ENCODE measurements around the gene ADCY4. TPM values are rescaled to one million over a fixed set of nuclear protein-coding genes. Genes with fewer than 3 reads are reported as not detected.
A peak's percentile ranks its signal among the peaks of the same experiment; 100 is the strongest.

Gene ADCY4
- total RNA-seq, 8 experiments from 2014 or later, result 0.43 to 3.7 (median 1.2) TPM

- H3K4me1 ChIP-seq (replicated peaks in 1 of 2), result peaks cover 0 to 2% of the 10 kb centered on the region in 2 donors
- H3K4me3 ChIP-seq, result peak overlapping the region; percentile 74 to 95 (median 92)
- 0 to 50% (median 38%) methylated on average over 2 to 3 of the region's 13 CpGs; no CpG with 5 or more reads in 4 of the 10 experiments for WGBS, 10 experiments
- peak overlapping the region; percentile 95 for H3K27ac ChIP-seq
- in situ Hi-C loops (cut with MboI; ENCODE audit: low pct_unique_long_range_greater_than_20kb in 2 of 9, low sequenced_read_pairs in 9 of 9, unreplicated experiment in 9 of 9), result no loop called here
- no peak for ATAC-seq (replicated peaks in 6 of 8)
Observed at GRCh38 chr14:24270537-24271133, 64.2 kb downstream of the ADCY4 start.

- H3K27ac ChIP-seq, result no peak overlapping the region
- in situ Hi-C loops (cut with MboI; ENCODE audit: low pct_unique_long_range_greater_than_20kb in 2 of 9, low sequenced_read_pairs in 9 of 9, unreplicated experiment in 9 of 9), result no loop called here
- ATAC-seq (replicated peaks in 6 of 8), result no peak
- WGBS, 10 experiments, result 76 to 100% (median 100%) methylated on average over 1 to 3 of the region's 14 CpGs; no CpG with 5 or more reads in 1 of the 10 experiments
- peaks cover 0 to 2% of the 10 kb centered on the region in 2 donors for H3K4me1 ChIP-seq (replicated peaks in 1 of 2)
- no peak overlapping the region for H3K4me3 ChIP-seq
Observed at GRCh38 chr14:24269910-24270536, 64.8 kb downstream of the ADCY4 start.

GRCh38 chr14:24269368-24269767 lies 65.5 kb downstream of the ADCY4 start:
- ATAC-seq (replicated peaks in 6 of 8), result no peak
- WGBS, 10 experiments, result 0 to 100% (median 91%) methylated on average over 1 to 4 of the region's 8 CpGs; no CpG with 5 or more reads in 3 of the 10 experiments
- H3K4me1 ChIP-seq (replicated peaks in 1 of 2), result peaks cover 0 to 2% of the 10 kb centered on the region in 2 donors
- no peak overlapping the region for H3K27ac ChIP-seq
- no peak overlapping the region for H3K4me3 ChIP-seq
- in situ Hi-C loops (cut with MboI; ENCODE audit: low pct_unique_long_range_greater_than_20kb in 2 of 9, low sequenced_read_pairs in 9 of 9, unreplicated experiment in 9 of 9), result no loop called here

Other genes with a start within 250 kb of the ADCY4 start
- gene PCK2, start 240.8 kb downstream of the ADCY4 start, total RNA-seq, result 10 to 100 TPM in 7 of 8 experiments, 1 to 10 TPM in 1; 7.6 to 66.5 (median 33.2) TPM
- gene DCAF11, start 220.3 kb downstream of the ADCY4 start, total RNA-seq, result 10 to 100 TPM; 43.1 to 80.7 (median 52.6) TPM
- gene NRL, start 220.1 kb downstream of the ADCY4 start, total RNA-seq, result 1 to 10 TPM; 1.1 to 2.6 (median 2.1) TPM
- gene FITM1, start 204.4 kb downstream of the ADCY4 start, total RNA-seq, result 1 to 10 TPM in 2 of 8 experiments, under 1 TPM in 5, not detected in 1; 0.27 to 2.2 (median 0.83) TPM
- gene PSME1, start 198.9 kb downstream of the ADCY4 start, total RNA-seq, result 100 to 1,000 TPM in 4 of 8 experiments, 10 to 100 TPM in 4; 40.1 to 318 (median 102) TPM
- gene EMC9, start 193.5 kb downstream of the ADCY4 start, total RNA-seq, result 10 to 100 TPM; 16.7 to 41.2 (median 26.0) TPM
- gene PSME2, start 188.5 kb downstream of the ADCY4 start, total RNA-seq, result 100 to 1,000 TPM in 5 of 8 experiments, 10 to 100 TPM in 3; 77.2 to 504 (median 129) TPM
- gene RNF31, start 187.6 kb downstream of the ADCY4 start, total RNA-seq, result 10 to 100 TPM; 35.0 to 79.5 (median 46.3) TPM
- gene IRF9, start 173.8 kb downstream of the ADCY4 start, total RNA-seq, result 100 to 1,000 TPM in 2 of 8 experiments, 10 to 100 TPM in 4, 1 to 10 TPM in 2; 6.6 to 151 (median 34.7) TPM
- 10 to 100 TPM in 6 of 8 experiments, 1 to 10 TPM in 2; 2.6 to 41.2 (median 23.5) TPM for gene REC8, start 163.0 kb downstream of the ADCY4 start, total RNA-seq
- gene IPO4, start 146.3 kb downstream of the ADCY4 start, total RNA-seq, result 10 to 100 TPM; 17.4 to 90.0 (median 39.8) TPM
- gene TM9SF1, start 139.6 kb downstream of the ADCY4 start, total RNA-seq, result 10 to 100 TPM; 17.6 to 53.1 (median 30.8) TPM
- gene TSSK4, start 129.4 kb downstream of the ADCY4 start, total RNA-seq, result 10 to 100 TPM in 1 of 8 experiments, 1 to 10 TPM in 7; 1.8 to 10.1 (median 3.4) TPM
- gene CHMP4A, start 121.6 kb downstream of the ADCY4 start, total RNA-seq, result 10 to 100 TPM; 48.4 to 76.0 (median 55.8) TPM
- gene MDP1, start 119.0 kb downstream of the ADCY4 start, total RNA-seq, result 10 to 100 TPM; 12.1 to 38.8 (median 27.0) TPM
- 100 to 1,000 TPM; 180 to 362 (median 267) TPM for gene NEDD8, start 102.7 kb downstream of the ADCY4 start, total RNA-seq
- 10 to 100 TPM; 46.7 to 87.8 (median 69.0) TPM for gene GMPR2, start 102.1 kb downstream of the ADCY4 start, total RNA-seq
- gene TINF2, start 92.4 kb downstream of the ADCY4 start, total RNA-seq, result 10 to 100 TPM; 33.4 to 54.3 (median 44.4) TPM
- 1 to 10 TPM in 7 of 8 experiments, under 1 TPM in 1; 0.92 to 4.7 (median 2.1) TPM for gene TGM1, start 71.9 kb downstream of the ADCY4 start, total RNA-seq
- 10 to 100 TPM; 13.3 to 28.0 (median 19.6) TPM for gene RABGGTA, start 63.5 kb downstream of the ADCY4 start, total RNA-seq
- 10 to 100 TPM; 11.4 to 26.5 (median 16.4) TPM for gene DHRS1, start 35.3 kb downstream of the ADCY4 start, total RNA-seq
- gene NOP9, start 35.2 kb downstream of the ADCY4 start, total RNA-seq, result 10 to 100 TPM; 13.5 to 32.8 (median 16.6) TPM
- gene CIDEB, start 27.1 kb downstream of the ADCY4 start, total RNA-seq, result 1 to 10 TPM in 1 of 8 experiments, under 1 TPM in 2, not detected in 5; 0.32 to 1.6 (median 0.40) TPM
- 10 to 100 TPM in 1 of 8 experiments, 1 to 10 TPM in 7; 1.3 to 14.6 (median 2.3) TPM for gene LTB4R2, start 24.9 kb downstream of the ADCY4 start, total RNA-seq
- gene LTB4R, start 23.6 kb downstream of the ADCY4 start, total RNA-seq, result 10 to 100 TPM in 1 of 8 experiments, 1 to 10 TPM in 6, under 1 TPM in 1; 0.92 to 13.6 (median 2.1) TPM
- 1 to 10 TPM in 3 of 8 experiments, under 1 TPM in 2, not detected in 3; 0.29 to 7.9 (median 1.3) TPM for gene RIPK3, start 4.9 kb upstream of the ADCY4 start, total RNA-seq
- 100 to 1,000 TPM in 3 of 8 experiments, 10 to 100 TPM in 2, 1 to 10 TPM in 3; 5.1 to 345 (median 13.4) TPM for gene NFATC4, start 33.1 kb upstream of the ADCY4 start, total RNA-seq
- gene NYNRIN, start 63.9 kb upstream of the ADCY4 start, total RNA-seq, result 10 to 100 TPM in 3 of 8 experiments, 1 to 10 TPM in 5; 2.1 to 78.7 (median 6.3) TPM
- gene CBLN3, start 94.6 kb upstream of the ADCY4 start, total RNA-seq, result 1 to 10 TPM in 4 of 8 experiments, under 1 TPM in 4; 0.16 to 7.9 (median 1.1) TPM
- 10 to 100 TPM in 7 of 8 experiments, 1 to 10 TPM in 1; 8.5 to 59.9 (median 17.4) TPM for gene KHNYN, start 94.9 kb upstream of the ADCY4 start, total RNA-seq
- gene SDR39U1, start 107.7 kb upstream of the ADCY4 start, total RNA-seq, result 10 to 100 TPM; 34.6 to 72.5 (median 55.1) TPM
- 1 to 10 TPM in 3 of 8 experiments, under 1 TPM in 2, not detected in 3; 0.21 to 8.3 (median 3.0) TPM for gene CMA1, start 173.2 kb upstream of the ADCY4 start, total RNA-seq
- 1 to 10 TPM in 2 of 8 experiments, under 1 TPM in 3, not detected in 3; 0.25 to 1.4 (median 0.85) TPM for gene CTSG, start 241.2 kb upstream of the ADCY4 start, total RNA-seq

Data from motor neuron (in vitro differentiated cells).